SU-DHL-6 (cell line): ENCODE results near the gene TSPAN16.
A peak's percentile ranks its signal among the peaks of the same experiment; 100 is the strongest.

ENCODE experiments used
- H2AFZ ChIP-seq: fragments of 200-600 bp; sonication (generic); 2 replicates; pipeline ENCODE4 v1.6.1; 2014; ENCODE audit warnings: low read depth, mild to moderate bottlenecking, moderate library complexity, mixed read lengths, antibody characterized with exemption, low read length; ENCODE audit not compliant: severe bottlenecking
- H3F3A ChIP-seq: fragments of 200-600 bp; shearing (Covaris generic); 2 replicates; pipeline ENCODE4 v1.6.0; 2016; ENCODE audit warnings: antibody characterized with exemption, mild to moderate bottlenecking; ENCODE audit not compliant: insufficient read depth
- H3K27ac ChIP-seq: fragments of 200-600 bp; sonication (generic); 2 replicates; pipeline ENCODE4 v1.5.1; 2016; ENCODE audit warnings: low read depth, mild to moderate bottlenecking, low read length, moderate library complexity, mixed read lengths
- H3K27me3 ChIP-seq: fragments of 200-600 bp; sonication (generic), shearing (Covaris generic); 2 replicates; pipeline ENCODE4 v1.6.0; 2014; ENCODE audit warnings: mild to moderate bottlenecking, low read length
- H3K36me3 ChIP-seq: fragments of 200-600 bp; sonication (generic); 2 replicates; pipeline ENCODE4 v1.6.1; 2014; ENCODE audit warnings: mild to moderate bottlenecking, low read length, mixed read lengths
- H3K4me2 ChIP-seq: fragments of 300-600, 200-600 bp; shearing (Covaris generic), sonication (generic); 2 replicates; pipeline ENCODE4 v1.6.0; 2014; ENCODE audit warnings: low read length, low read depth, mild to moderate bottlenecking; ENCODE audit not compliant: poor library complexity, severe bottlenecking
- H3K4me3 ChIP-seq: fragments of 200-600 bp; sonication (generic); 2 replicates; pipeline ENCODE4 v1.5.1; 2014; ENCODE audit warnings: antibody characterized with exemption, low read length, mild to moderate bottlenecking, mixed read lengths; ENCODE audit not compliant: insufficient read depth, poor library complexity, severe bottlenecking
- H3K79me2 ChIP-seq: fragments of 200-600 bp; sonication (generic); 2 replicates; pipeline ENCODE4 v1.6.1; 2014; ENCODE audit warnings: mild to moderate bottlenecking, low read length, moderate library complexity; ENCODE audit not compliant: insufficient read depth
- H3K9ac ChIP-seq: fragments of 200-600 bp; sonication (generic); 2 replicates; pipeline ENCODE4 v1.7.0; 2014; ENCODE audit warnings: mild to moderate bottlenecking, low read length
- H3K9me2 ChIP-seq: fragments of 200-600 bp; sonication (generic); replicated peaks from 2 replicates; pipeline ENCODE4 v1.6.1; 2014; ENCODE audit warnings: low read length; ENCODE audit not compliant: insufficient read depth
- H3K9me3 ChIP-seq: fragments of 200-600 bp; sonication (generic); 2 replicates; pipeline ENCODE4 v1.6.1; 2014; ENCODE audit warnings: low read length, mixed read lengths; ENCODE audit not compliant: insufficient read depth
- H4K20me1 ChIP-seq: fragments of 200-600 bp; sonication (generic); 2 replicates; pipeline ENCODE4 v1.6.1; 2014; ENCODE audit warnings: low read depth, mild to moderate bottlenecking, antibody characterized with exemption, low read length, moderate library complexity, mixed read lengths
- EZH2phosphoT487 ChIP-seq: fragments of 200-600 bp; sonication (generic), shearing (Covaris generic); conservative IDR thresholded peaks from 2 replicates; pipeline ENCODE4 v1.6.1; 2018; ENCODE audit warnings: mild to moderate bottlenecking, antibody characterized with exemption, low read length, moderate library complexity, mixed read lengths
- TF ChIP-seq, protein P1 (sequence below): fragments of 200-600 bp; sonication (generic); IDR thresholded peaks from one replicate; pipeline ENCODE4 v1.5.1; 2017; ENCODE audit warnings: antibody characterized with exemption, mild to moderate bottlenecking, low read length, moderate library complexity; ENCODE audit not compliant: insufficient read depth, poor library complexity, severe bottlenecking

Gene TSPAN16

DNA sequence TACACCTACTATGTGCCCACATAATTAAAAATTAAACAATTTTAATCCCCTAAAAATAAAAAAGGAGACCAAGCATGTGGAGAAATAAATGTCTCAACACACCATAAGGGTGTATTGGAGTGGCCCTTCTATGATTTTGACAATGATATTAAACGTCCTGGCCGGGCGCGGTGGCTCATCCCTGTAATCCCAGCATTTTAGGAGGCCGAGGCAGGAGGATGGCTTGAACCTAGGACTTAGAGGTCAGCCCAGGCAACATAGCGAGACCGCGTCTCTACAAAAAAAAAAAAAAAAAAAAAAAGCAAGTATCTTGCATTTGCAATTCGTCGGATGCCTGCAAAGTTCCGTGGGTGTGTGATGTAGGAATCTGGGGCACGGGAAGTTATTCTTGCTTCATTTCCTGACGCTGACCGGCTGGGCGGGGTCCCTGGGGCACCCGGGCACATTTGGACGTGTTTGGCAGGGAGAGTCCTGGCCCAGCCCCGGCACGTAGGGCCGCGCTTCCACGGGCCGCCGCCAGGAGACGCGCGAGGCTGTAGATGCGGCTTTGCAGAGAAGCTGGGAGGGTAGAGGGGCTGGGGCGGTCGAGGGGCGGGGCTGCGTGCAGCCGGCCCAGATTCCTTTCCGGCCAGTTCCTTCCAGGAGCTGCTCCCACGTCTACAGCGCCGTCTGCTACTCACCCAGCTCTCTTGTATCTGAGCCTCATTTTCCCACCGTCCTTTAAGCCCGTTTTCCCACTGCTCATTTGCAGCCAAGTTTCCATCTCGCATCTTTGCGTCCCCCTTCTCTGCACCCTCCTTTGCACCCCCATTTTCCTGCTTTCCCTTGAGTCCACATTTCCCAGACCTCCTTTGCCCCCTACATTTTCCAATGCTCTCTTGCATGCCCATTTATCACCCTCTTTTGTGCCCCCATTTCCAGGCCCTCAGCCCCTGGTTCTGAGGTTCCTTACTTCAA lies 2.2 kb upstream of the TSPAN16 start:
- Histone ChIP-seq H3K9me3 (no peaks in the 10 kb centered on the region), H3F3A (no peaks in the 10 kb centered on the region), H3K27me3 (no peaks in the 10 kb centered on the region), H4K20me1 (no peaks in the 10 kb centered on the region), H3K27ac (no peak overlapping the region), H3K4me2 (peak overlapping the region; percentile 26), H3K4me3 (no peak overlapping the region), H3K9ac (no peak overlapping the region; the same call in 1 of the 2 replicates), H3K36me3 (no peaks in the 10 kb centered on the region), H3K9me2 (no peaks in the 10 kb centered on the region), H2AFZ (no peak overlapping the region), H3K79me2 (no peaks in the 10 kb centered on the region)
- TF ChIP-seq, protein P1, sequence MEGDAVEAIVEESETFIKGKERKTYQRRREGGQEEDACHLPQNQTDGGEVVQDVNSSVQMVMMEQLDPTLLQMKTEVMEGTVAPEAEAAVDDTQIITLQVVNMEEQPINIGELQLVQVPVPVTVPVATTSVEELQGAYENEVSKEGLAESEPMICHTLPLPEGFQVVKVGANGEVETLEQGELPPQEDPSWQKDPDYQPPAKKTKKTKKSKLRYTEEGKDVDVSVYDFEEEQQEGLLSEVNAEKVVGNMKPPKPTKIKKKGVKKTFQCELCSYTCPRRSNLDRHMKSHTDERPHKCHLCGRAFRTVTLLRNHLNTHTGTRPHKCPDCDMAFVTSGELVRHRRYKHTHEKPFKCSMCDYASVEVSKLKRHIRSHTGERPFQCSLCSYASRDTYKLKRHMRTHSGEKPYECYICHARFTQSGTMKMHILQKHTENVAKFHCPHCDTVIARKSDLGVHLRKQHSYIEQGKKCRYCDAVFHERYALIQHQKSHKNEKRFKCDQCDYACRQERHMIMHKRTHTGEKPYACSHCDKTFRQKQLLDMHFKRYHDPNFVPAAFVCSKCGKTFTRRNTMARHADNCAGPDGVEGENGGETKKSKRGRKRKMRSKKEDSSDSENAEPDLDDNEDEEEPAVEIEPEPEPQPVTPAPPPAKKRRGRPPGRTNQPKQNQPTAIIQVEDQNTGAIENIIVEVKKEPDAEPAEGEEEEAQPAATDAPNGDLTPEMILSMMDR = peak; percentile 82
- TF ChIP-seq EZH2phosphoT487 = no peak

DNA sequence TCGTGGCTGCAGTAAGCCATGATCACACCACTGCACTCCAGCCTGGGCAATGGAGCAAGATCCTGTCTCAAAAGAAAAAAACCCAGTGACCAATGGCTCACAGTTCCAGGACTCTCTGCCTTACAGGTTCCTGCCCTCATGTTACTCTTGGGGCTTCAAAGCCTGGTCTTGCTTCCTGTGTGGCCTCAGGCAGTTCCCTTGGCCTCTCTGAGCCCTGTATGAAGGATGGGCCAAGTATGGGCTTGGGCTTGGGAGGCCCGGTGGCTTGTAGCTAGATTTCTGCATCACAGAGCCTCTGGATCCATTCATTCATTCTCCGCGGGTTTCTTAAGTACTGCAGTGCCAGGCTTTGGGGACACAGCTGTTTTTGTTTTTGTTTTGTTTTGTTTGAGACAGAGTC lies 780 bp upstream of the TSPAN16 start:
- Histone ChIP-seq H3K79me2 (no peaks in the 10 kb centered on the region), H3K36me3 (no peaks in the 10 kb centered on the region), H3K9ac (no peak overlapping the region), H3K4me2 (no peak overlapping the region), H2AFZ (no peak overlapping the region), H3K27me3 (no peaks in the 10 kb centered on the region), H3K9me2 (no peaks in the 10 kb centered on the region), H3F3A (no peaks in the 10 kb centered on the region), H3K9me3 (no peaks in the 10 kb centered on the region), H3K27ac (no peak overlapping the region), H4K20me1 (no peaks in the 10 kb centered on the region), H3K4me3 (no peak overlapping the region)
- TF ChIP-seq, protein P1 = no peak
- TF ChIP-seq EZH2phosphoT487 = no peak

DNA sequence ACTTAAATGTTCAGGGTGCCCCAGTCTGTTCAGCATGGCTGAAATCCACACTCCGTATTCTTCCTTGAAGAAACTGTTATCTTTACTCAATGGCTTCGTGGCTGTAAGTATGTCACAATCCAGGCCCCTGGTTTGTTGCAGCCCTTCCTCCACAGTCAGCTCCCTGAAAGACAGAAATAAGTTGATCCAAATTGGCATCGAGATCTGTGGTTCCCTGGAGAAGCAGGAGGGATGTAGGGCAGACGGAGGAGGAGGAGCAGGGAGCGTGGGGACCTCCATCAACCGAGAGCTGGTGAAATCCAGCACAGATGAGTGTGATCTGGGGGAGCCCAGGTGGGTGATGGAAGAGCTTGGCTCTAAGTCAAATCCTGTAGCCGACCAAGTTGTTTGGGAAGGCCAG lies 304 bp downstream of the TSPAN16 start:
- Histone ChIP-seq H3K9ac (no peak overlapping the region), H2AFZ (no peak overlapping the region), H3K4me2 (no peak overlapping the region), H3F3A (no peaks in the 10 kb centered on the region), H3K79me2 (no peaks in the 10 kb centered on the region), H3K27ac (no peak overlapping the region), H4K20me1 (no peaks in the 10 kb centered on the region), H3K36me3 (no peaks in the 10 kb centered on the region), H3K9me3 (no peaks in the 10 kb centered on the region), H3K27me3 (no peaks in the 10 kb centered on the region), H3K4me3 (no peak overlapping the region), H3K9me2 (no peaks in the 10 kb centered on the region)
- TF ChIP-seq EZH2phosphoT487 = no peak
- TF ChIP-seq, protein P1 = no peak
